Muscle of leg (tissue), 11 donors: Measurements from ENCODE around the gene MSMP. TPM values are rescaled to one million over a fixed set of nuclear protein-coding genes. Genes with fewer than 3 reads are reported as not detected.

ENCODE experiments used
- DNase-seq: peaks from one replicate; pipeline ENCODE4 v3.0.0; 2013
- H3K27ac ChIP-seq: one replicate; pipeline ENCODE4 v1.5.1; 2013; ENCODE audit warnings: mild to moderate bottlenecking, low read length, control low read depth
- H3K27me3 ChIP-seq: one replicate; pipeline ENCODE4 v1.6.1; 2013; ENCODE audit warnings: low read length; ENCODE audit not compliant: control insufficient read depth, insufficient read depth
- H3K36me3 ChIP-seq: one replicate; pipeline ENCODE4 v1.6.1; 2013; ENCODE audit warnings: low read length; ENCODE audit not compliant: control insufficient read depth, insufficient read depth
- H3K4me1 ChIP-seq: one replicate; pipeline ENCODE4 v1.6.1; 2013; ENCODE audit warnings: low read length; ENCODE audit not compliant: control insufficient read depth, insufficient read depth
- H3K4me3 ChIP-seq: one replicate; pipeline ENCODE4 v1.5.1; 2013; ENCODE audit warnings: low read length, control low read depth
- H3K9me3 ChIP-seq: replicated peaks from 2 replicates; pipeline ENCODE4 v1.6.1; 2013; ENCODE audit warnings: low read depth, low read length; ENCODE audit not compliant: control insufficient read depth
- WGBS: methylation state at CpG from one replicate; pipeline ENCODE4 v1.1.5; 2013; ENCODE audit warnings: missing lambda C conversion rate; ENCODE audit not compliant: insufficient coverage; 5-methylcytosine and 5-hydroxymethylcytosine counted together
- polyA plus RNA-seq, 8 donors: library from polyadenylated mRNA; unstranded; fragments of 120-200 nt; gene quantifications; one replicate each; pipeline versions ENCODE4 v1.2.1 to v1.2.3, GENCODE V29; 2013; ENCODE audit warnings: inconsistent platforms in 1 of 8, low replicate concordance in 1 of 8; ENCODE audit not compliant: insufficient read length in 8 of 8, insufficient read depth in 1 of 8
- total RNA-seq: library from RNA; stranded (reverse); fragments of 120-200 nt; gene quantifications from one replicate; pipeline ENCODE4 v1.2.4, GENCODE V29; 2013

MSMP gene
- total and polyA plus RNA-seq, 9 donors: 0.18 to 0.50 (median 0.42) TPM; not detected in 6

- 82% methylated on average over 2 of the region's 11 CpGs for WGBS
- H3K27me3 ChIP-seq: no peaks in the 10 kb centered on the region
- no peaks in the 10 kb centered on the region for H3K4me1 ChIP-seq
- H3K36me3 ChIP-seq: peaks cover 83% of the 10 kb centered on the region
- no peaks in the 10 kb centered on the region for H3K9me3 ChIP-seq
- H3K27ac ChIP-seq: no peak overlapping the region
- DNase-seq: no peak
- H3K4me3 ChIP-seq: no peak overlapping the region
These were observed 41.2 kb downstream of the MSMP start for GRCh38 chr9:35712762-35713400.

DNA sequence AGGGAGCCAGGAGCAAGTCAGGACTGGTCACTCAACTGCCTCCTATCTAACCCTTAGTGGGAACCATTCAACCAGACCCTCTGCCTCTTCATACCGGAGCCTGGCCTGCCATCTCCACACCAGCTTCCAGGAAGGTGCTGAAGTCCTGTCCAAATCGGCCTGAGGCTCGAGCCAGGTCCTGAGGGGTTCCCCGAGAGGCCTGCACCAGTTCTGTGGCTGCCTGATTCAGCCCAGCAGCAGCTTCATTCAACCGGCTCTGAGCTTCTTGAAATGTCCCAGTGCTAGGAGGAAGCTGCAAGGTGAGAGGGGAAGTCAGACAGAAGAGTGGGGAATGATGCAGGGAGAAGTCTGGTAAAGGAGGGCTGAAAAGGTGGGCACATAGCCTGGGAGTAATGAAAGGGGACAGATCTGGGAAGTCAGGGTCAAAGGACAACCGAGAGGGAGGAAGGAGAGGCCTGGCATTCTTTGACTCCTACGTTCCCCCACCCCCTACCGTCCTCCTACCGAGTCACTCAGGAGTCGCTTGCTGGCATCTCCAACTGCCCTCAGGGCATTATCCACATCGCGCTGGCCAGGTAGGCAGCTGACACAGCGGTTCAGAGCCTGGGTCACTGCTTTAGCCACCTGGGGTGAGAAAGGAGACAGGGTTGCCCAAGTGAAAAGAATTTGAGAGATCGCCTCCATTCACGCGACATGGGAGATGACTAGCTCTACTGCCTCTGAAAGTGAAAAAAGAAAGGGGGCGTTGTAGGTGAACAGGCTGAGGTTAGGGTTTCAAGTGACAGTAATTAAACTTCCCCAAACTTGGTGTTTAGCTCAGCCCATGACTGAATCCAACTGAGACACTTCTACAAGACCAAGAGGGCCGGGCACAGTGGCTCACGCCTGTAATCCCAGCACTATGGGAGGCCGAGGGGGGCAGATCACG lies 42.3 kb downstream of the MSMP start:
- H3K27ac ChIP-seq: no peak overlapping the region
- H3K36me3 ChIP-seq: peaks cover 83% of the 10 kb centered on the region
- no peaks in the 10 kb centered on the region for H3K4me1 ChIP-seq
- no peak for DNase-seq
- H3K9me3 ChIP-seq: no peaks in the 10 kb centered on the region
- no peak overlapping the region for H3K4me3 ChIP-seq
- no peaks in the 10 kb centered on the region for H3K27me3 ChIP-seq
- WGBS: 91% methylated on average over 15 of the region's 21 CpGs

GRCh38 chr9:35710818-35711500 lies 43.1 kb downstream of the MSMP start:
- Histone ChIP-seq H3K4me3 (no peak overlapping the region), H3K4me1 (no peaks in the 10 kb centered on the region), H3K9me3 (no peaks in the 10 kb centered on the region), H3K36me3 (peaks cover 85% of the 10 kb centered on the region), H3K27me3 (no peaks in the 10 kb centered on the region), H3K27ac (no peak overlapping the region)
- no peak for DNase-seq
- no CpG with 5 or more reads among the region's 7 CpGs for WGBS

- no peak overlapping the region for H3K27ac ChIP-seq
- H3K9me3 ChIP-seq: no peaks in the 10 kb centered on the region
- H3K4me1 ChIP-seq: no peaks in the 10 kb centered on the region
- DNase-seq: no peak
- H3K27me3 ChIP-seq: no peaks in the 10 kb centered on the region
- peaks cover 90% of the 10 kb centered on the region for H3K36me3 ChIP-seq
- no peak overlapping the region for H3K4me3 ChIP-seq
- 96% methylated on average over 4 of the region's 4 CpGs for WGBS
These were observed 45.9 kb downstream of the MSMP start for GRCh38 chr9:35708146-35708545.

DNA sequence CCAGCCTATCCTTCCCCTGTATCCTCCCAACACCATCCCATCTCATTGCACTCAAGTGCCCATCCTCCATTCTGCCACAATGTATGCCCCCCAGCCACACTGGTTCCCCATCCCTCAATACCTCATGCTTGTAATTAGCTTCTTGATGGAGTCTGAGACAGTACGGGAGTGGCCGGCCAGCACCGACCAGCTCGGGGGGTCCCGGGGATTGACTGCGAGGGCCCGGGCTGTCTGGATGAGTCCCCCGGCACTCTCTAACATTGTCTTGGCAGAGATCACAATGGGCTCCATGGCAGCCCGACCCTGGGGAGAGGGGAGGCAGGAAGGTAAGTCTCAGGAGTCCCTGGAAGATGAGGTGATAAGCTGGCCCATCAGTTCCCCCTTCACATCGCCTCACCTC lies 47.1 kb downstream of the MSMP start:
- Histone ChIP-seq H3K27ac (no peak overlapping the region), H3K27me3 (no peaks in the 10 kb centered on the region), H3K9me3 (no peaks in the 10 kb centered on the region), H3K36me3 (peaks cover 92% of the 10 kb centered on the region), H3K4me3 (no peak overlapping the region), H3K4me1 (no peaks in the 10 kb centered on the region)
- DNase-seq: no peak
- 97% methylated on average over 5 of the region's 10 CpGs for WGBS

DNA sequence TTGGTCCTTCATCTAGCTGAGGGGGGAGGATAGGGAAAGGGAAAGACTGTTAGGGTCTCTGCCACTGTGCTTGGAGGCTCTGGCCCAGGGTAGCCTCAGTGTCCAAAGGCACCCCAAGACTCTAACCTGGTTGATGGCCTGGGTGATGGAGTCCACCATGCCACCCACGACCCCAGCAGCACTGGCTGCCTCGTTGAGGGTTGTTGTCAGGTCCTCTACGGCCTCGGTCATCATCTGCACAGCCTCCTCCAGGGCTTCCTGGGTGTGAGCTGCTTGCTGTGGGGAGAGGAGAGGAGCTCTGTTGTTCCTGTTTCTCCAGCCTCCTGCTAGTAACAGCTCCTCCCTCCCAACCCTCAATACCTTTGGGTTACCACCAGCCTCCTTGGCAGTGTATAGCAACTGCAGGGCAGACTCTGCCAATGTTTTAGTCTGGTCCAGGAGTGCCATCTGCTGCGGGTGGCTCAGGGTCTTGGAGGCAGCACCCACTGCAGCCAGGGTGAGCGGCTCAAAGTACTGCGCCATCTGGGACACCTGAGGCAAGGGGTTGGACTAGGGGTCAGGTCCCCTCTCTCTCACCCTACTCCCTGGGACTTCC lies 48.1 kb downstream of the MSMP start:
- DNase-seq: no peak
- Histone ChIP-seq H3K27ac (no peak overlapping the region), H3K27me3 (no peaks in the 10 kb centered on the region), H3K4me3 (no peak overlapping the region), H3K4me1 (no peaks in the 10 kb centered on the region), H3K9me3 (no peaks in the 10 kb centered on the region), H3K36me3 (peaks cover 92% of the 10 kb centered on the region)
- 91% methylated on average over 3 of the region's 7 CpGs for WGBS

DNA sequence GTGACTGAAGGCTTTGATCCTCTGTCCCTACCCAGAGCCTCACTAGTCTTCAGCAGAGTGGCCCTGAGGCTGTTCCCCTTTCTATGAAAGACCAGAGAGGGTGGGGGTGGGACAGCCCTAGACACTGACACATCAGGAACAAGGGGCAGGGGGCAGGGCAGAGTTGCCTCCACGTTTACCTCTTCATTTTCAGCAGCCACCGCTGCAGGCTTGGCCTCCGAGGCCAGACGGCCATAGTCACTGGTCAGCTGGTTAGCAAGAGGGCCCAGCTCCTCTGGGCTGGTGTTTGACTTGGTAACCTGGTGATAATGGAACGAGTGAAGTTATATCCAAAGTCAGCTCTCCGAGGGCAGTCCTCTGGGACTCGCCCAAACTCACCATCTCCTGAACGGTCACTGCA lies 48.7 kb downstream of the MSMP start:
- peaks cover 92% of the 10 kb centered on the region for H3K36me3 ChIP-seq
- WGBS: 92% methylated on average over 8 of the region's 8 CpGs
- no peaks in the 10 kb centered on the region for H3K27me3 ChIP-seq
- no peak overlapping the region for H3K27ac ChIP-seq
- H3K4me3 ChIP-seq: no peak overlapping the region
- DNase-seq: no peak
- no peaks in the 10 kb centered on the region for H3K9me3 ChIP-seq
- no peaks in the 10 kb centered on the region for H3K4me1 ChIP-seq

GRCh38 chr9:35703906-35704672 lies 50.0 kb downstream of the MSMP start:
- Histone ChIP-seq H3K4me1 (no peaks in the 10 kb centered on the region), H3K9me3 (no peaks in the 10 kb centered on the region), H3K27me3 (no peaks in the 10 kb centered on the region), H3K4me3 (no peak overlapping the region), H3K27ac (no peak overlapping the region), H3K36me3 (peaks cover 98% of the 10 kb centered on the region)
- DNase-seq: no peak
- 93% methylated on average over 26 of the region's 26 CpGs for WGBS
